ENCODE measurements around the gene SMIM28. TPM values are rescaled to one million over a fixed set of nuclear protein-coding genes. Genes with fewer than 3 reads are reported as not detected.

The SMIM28 gene
- total and polyA plus RNA-seq, 9 of the 15 experiments (the other 6 are each of a cell fraction or from before 2014, with no cell fraction given): not detected

DNA sequence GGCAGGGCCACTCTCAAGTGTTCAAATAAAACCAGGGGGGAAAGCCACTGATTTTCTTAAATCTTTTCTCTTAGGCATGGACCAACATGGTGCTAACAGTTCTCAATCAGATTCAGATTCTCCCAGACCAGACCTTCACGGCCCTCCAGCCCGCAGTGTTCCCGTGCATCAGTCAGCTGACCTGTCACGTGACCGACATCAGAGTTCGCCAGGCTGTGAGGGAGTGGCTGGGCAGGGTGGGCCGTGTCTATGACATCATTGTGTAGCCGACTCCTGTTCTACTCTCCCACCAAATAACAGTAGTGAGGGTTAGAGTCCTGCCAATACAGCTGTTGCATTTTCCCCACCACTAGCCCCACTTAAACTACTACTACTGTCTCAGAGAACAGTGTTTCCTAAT lies 41.5 kb upstream of the SMIM28 start (continued):
- TF ChIP-seq ARID4B (CRISPR knock-in tag; IDR thresholded peaks at IDR 0.05) (no peak), BRCA1 (IDR thresholded peaks at IDR 0.05) (no peak), BRCA1 (CRISPR knock-in tag; IDR thresholded peaks at IDR 0.05) (no peak), ZSCAN29 (IDR thresholded peaks at IDR 0.05) (no peak), GATAD2A (IDR thresholded peaks at IDR 0.05) (no peak), NRF1 (conservative IDR thresholded peaks at IDR 0.05 in 1 of 2, IDR thresholded peaks at IDR 0.05 in 1 of 2) (no peak), TCF15 (CRISPR knock-in tag; IDR thresholded peaks at IDR 0.05) (no peak), GABPA (tag; conservative IDR thresholded peaks at IDR 0.05; ENCODE audit: low read depth) (no peak), TFAM (CRISPR knock-in tag; conservative IDR thresholded peaks at IDR 0.05) (no peak), NR2F6 (CRISPR knock-in tag; IDR thresholded peaks at IDR 0.05) (no peak), NR1H2 (CRISPR knock-in tag; IDR thresholded peaks at IDR 0.05) (no peak), SIRT6 (IDR thresholded peaks at IDR 0.05; ENCODE audit: low read depth, low read length) (no peak), ZNF217 (CRISPR knock-in tag; IDR thresholded peaks at IDR 0.05) (no peak), PHF21A (IDR thresholded peaks at IDR 0.05; ENCODE audit: borderline replicate concordance, low read depth) (no peak), XRCC3 (IDR thresholded peaks at IDR 0.05) (no peak), ZNF143 (CRISPR knock-in tag; IDR thresholded peaks at IDR 0.05) (no peak), MAFK (IDR thresholded peaks at IDR 0.05; ENCODE audit: low read length) (no peak), SAFB2 (IDR thresholded peaks at IDR 0.05; ENCODE audit: borderline replicate concordance, low read depth, low read length, severe bottlenecking) (no peak)
- TF ChIP-seq, protein P1, sequence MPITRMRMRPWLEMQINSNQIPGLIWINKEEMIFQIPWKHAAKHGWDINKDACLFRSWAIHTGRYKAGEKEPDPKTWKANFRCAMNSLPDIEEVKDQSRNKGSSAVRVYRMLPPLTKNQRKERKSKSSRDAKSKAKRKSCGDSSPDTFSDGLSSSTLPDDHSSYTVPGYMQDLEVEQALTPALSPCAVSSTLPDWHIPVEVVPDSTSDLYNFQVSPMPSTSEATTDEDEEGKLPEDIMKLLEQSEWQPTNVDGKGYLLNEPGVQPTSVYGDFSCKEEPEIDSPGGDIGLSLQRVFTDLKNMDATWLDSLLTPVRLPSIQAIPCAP (CRISPR knock-in tag; IDR thresholded peaks at IDR 0.05; ENCODE audit: borderline replicate concordance): no peak
- TF ChIP-seq, protein P2, sequence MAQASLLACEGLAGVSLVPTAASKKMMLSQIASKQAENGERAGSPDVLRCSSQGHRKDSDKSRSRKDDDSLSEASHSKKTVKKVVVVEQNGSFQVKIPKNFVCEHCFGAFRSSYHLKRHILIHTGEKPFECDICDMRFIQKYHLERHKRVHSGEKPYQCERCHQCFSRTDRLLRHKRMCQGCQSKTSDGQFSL (CRISPR knock-in tag; IDR thresholded peaks at IDR 0.05): no peak
- TF ChIP-seq, protein P2 (tag; IDR thresholded peaks at IDR 0.05): no peak
- TF ChIP-seq, protein P3, sequence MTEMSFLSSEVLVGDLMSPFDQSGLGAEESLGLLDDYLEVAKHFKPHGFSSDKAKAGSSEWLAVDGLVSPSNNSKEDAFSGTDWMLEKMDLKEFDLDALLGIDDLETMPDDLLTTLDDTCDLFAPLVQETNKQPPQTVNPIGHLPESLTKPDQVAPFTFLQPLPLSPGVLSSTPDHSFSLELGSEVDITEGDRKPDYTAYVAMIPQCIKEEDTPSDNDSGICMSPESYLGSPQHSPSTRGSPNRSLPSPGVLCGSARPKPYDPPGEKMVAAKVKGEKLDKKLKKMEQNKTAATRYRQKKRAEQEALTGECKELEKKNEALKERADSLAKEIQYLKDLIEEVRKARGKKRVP (CRISPR knock-in tag; IDR thresholded peaks at IDR 0.05): no peak
- TF ChIP-seq, protein P4, sequence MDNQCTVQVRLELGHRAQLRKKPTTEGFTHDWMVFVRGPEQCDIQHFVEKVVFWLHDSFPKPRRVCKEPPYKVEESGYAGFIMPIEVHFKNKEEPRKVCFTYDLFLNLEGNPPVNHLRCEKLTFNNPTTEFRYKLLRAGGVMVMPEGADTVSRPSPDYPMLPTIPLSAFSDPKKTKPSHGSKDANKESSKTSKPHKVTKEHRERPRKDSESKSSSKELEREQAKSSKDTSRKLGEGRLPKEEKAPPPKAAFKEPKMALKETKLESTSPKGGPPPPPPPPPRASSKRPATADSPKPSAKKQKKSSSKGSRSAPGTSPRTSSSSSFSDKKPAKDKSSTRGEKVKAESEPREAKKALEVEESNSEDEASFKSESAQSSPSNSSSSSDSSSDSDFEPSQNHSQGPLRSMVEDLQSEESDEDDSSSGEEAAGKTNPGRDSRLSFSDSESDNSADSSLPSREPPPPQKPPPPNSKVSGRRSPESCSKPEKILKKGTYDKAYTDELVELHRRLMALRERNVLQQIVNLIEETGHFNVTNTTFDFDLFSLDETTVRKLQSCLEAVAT (IDR thresholded peaks at IDR 0.05): no peak
